Endothelial cell of umbilical vein (primary cell): ENCODE results near the gene BCO2. TPM values are rescaled to one million over a fixed set of nuclear protein-coding genes. Genes with fewer than 3 reads are reported as not detected.
A peak's percentile ranks its signal among the peaks of the same experiment; 100 is the strongest.

Source experiments
- BruUV-seq: library from RNA; stranded (reverse); fragments of 400-500 nt; replicated peaks from 2 replicates; lab custom pipeline; 2021; lab: Mats Ljungman, UMichigan
- CTCF ChIA-PET: fragments of 300-600, 350-600 bp; sonication (Branson Sonifier 250); formaldehyde crosslinking; loops from one replicate; lab custom pipeline; 2021; ENCODE audit warnings: antibody characterized with exemption, inconsistent platforms; lab: Charles Lee
- POLR2A ChIA-PET: fragments of 300-600, 350-600 bp; sonication (Branson Sonifier 250); formaldehyde crosslinking; loops from one replicate; lab custom pipeline; 2021; ENCODE audit warnings: antibody characterized with exemption, inconsistent platforms; lab: Charles Lee
- DNase-seq: peaks from one replicate; pipeline ENCODE4 v3.0.0-alpha.2; 2011; ENCODE audit warnings: low read depth, low spot score
- FAIRE-seq: peaks from 2 replicates; lab custom pipeline; 2011; peaks lifted over from hg19 to GRCh38; lab: Jason Lieb, UNC
- H2AFZ ChIP-seq: 2 replicates; pipeline ENCODE4 v1.6.0; 2012; ENCODE audit warnings: low read depth, low read length, control low read depth, inconsistent platforms
- H3K27ac ChIP-seq: 2 replicates; pipeline ENCODE4 v1.5.1; 2011; ENCODE audit warnings: low read depth, mild to moderate bottlenecking, control low read depth, low read length, moderate library complexity; ENCODE audit not compliant: insufficient read depth
- H3K27me3 ChIP-seq, 2 experiments: 2 replicates each; pipeline versions ENCODE4 v1.6.0 to v1.6.1; 2011; ENCODE audit warnings: low read length in 2 of 2, mixed read lengths in 1 of 2; ENCODE audit not compliant: control insufficient read depth in 2 of 2, insufficient read depth in 2 of 2
- H3K36me3 ChIP-seq, 2 experiments: 2 replicates in 1 of 2; 3 replicates in 1 of 2; pipeline ENCODE4 v1.5.1; 2011; ENCODE audit warnings: low read length in 2 of 2, mild to moderate bottlenecking in 1 of 2, moderate library complexity in 1 of 2; ENCODE audit not compliant: control insufficient read depth in 2 of 2, insufficient read depth in 2 of 2; ENCODE audit errors: extremely low read depth in 1 of 2
- H3K4me1 ChIP-seq: 3 replicates; pipeline ENCODE4 v1.5.1; 2011; ENCODE audit warnings: mild to moderate bottlenecking, low read length; ENCODE audit not compliant: control insufficient read depth, insufficient read depth; ENCODE audit errors: extremely low read depth
- H3K4me2 ChIP-seq: 2 replicates; pipeline ENCODE4 v1.6.1; 2011; ENCODE audit warnings: low read length, control low read depth, mixed read lengths; ENCODE audit not compliant: insufficient read depth
- H3K4me3 ChIP-seq, 3 experiments: fragments of 200-600 bp in 1 of 3; sonication (generic), shearing (Covaris generic) in 1 of 3; replicated peaks in 1 of 3; 2 replicates each; pipeline ENCODE4 v1.5.1; 2011 to 2016; ENCODE audit warnings: control low read depth in 3 of 3, low read length in 3 of 3, mild to moderate bottlenecking in 2 of 3, inconsistent platforms in 1 of 3, low read depth in 1 of 3, moderate library complexity in 1 of 3; ENCODE audit not compliant: insufficient read depth in 1 of 3
- H3K79me2 ChIP-seq: 2 replicates; pipeline ENCODE4 v1.6.0; 2012; ENCODE audit warnings: low read length, inconsistent platforms; ENCODE audit not compliant: control insufficient read depth, insufficient read depth
- H3K9ac ChIP-seq: replicated peaks from 2 replicates; pipeline ENCODE3; 2011; ENCODE audit warnings: low read length, control low read depth; ENCODE audit not compliant: insufficient read depth; ENCODE audit errors: extremely low read depth
- H3K9me1 ChIP-seq: replicated peaks from 3 replicates; pipeline ENCODE4 v1.6.0; 2011; ENCODE audit warnings: mild to moderate bottlenecking, low read length; ENCODE audit not compliant: control insufficient read depth, insufficient read depth; ENCODE audit errors: extremely low read depth
- H3K9me3 ChIP-seq: replicated peaks from 2 replicates; pipeline ENCODE4 v1.5.1; 2012; ENCODE audit warnings: low read length, inconsistent platforms; ENCODE audit not compliant: control insufficient read depth, insufficient read depth
- H4K20me1 ChIP-seq: replicated peaks from 2 replicates; pipeline ENCODE3; 2011; ENCODE audit warnings: mild to moderate bottlenecking, low read length; ENCODE audit not compliant: control insufficient read depth, insufficient read depth; ENCODE audit errors: extremely low read depth
- EZH2 ChIP-seq: IDR thresholded peaks from 2 replicates; pipeline ENCODE4 v1.6.1; 2012; ENCODE audit warnings: borderline replicate concordance, low read depth, mild to moderate bottlenecking, moderate library complexity, low read length, inconsistent platforms; ENCODE audit not compliant: severe bottlenecking
- FOS ChIP-seq: IDR thresholded peaks from 2 replicates; pipeline ENCODE4 v1.6.1; 2011; ENCODE audit warnings: mild to moderate bottlenecking, low read length, moderate library complexity, borderline replicate concordance; ENCODE audit not compliant: insufficient read depth
- GATA2 ChIP-seq: IDR thresholded peaks from 2 replicates; pipeline ENCODE4 v1.7.0; 2011; ENCODE audit warnings: low read depth, mild to moderate bottlenecking, moderate library complexity, mixed read lengths, low read length; ENCODE audit not compliant: insufficient read length, insufficient read depth
- JUN ChIP-seq: IDR thresholded peaks from 2 replicates; pipeline ENCODE4 v1.6.1; 2011; ENCODE audit warnings: borderline replicate concordance, low read depth; ENCODE audit not compliant: insufficient read length, insufficient read depth
- MYC ChIP-seq: IDR thresholded peaks from one replicate; pipeline ENCODE4 v1.6.1; 2011; ENCODE audit warnings: mild to moderate bottlenecking, low read depth, low read length
- POLR2A ChIP-seq: IDR thresholded peaks from 2 replicates; pipeline ENCODE4 v1.6.1; 2012; ENCODE audit warnings: low read depth, mild to moderate bottlenecking, control low read depth, low read length
- POLR2AphosphoS5 ChIP-seq: IDR thresholded peaks from 2 replicates; pipeline ENCODE4 v1.6.1; 2012; ENCODE audit warnings: low read depth, mild to moderate bottlenecking, control low read depth, low read length, moderate library complexity; ENCODE audit not compliant: insufficient read depth
- dilution Hi-C: fragments of 300-500 bp; cut with MboI; formaldehyde crosslinking; loops from one replicate; pipeline ENCODE4 v1.15.0; 2019; ENCODE audit warnings: low sequenced_read_pairs; ENCODE audit not compliant: extremely low pct_ligation_motif_present
- intact Hi-C: fragments of 100-400 bp; cut with micrococcal nuclease; formaldehyde crosslinking; loops from one replicate; pipeline ENCODE4 v1.10.0; 2022
- polyA plus RNA-seq, 4 experiments: library from polyadenylated mRNA; depleted of rRNA in 3 of 4; stranded (reverse) in 3 of 4; unstranded in 1 of 4; fragments of >200 nt; gene quantifications; 2 replicates each; pipeline versions ENCODE4 v1.2.1 to v1.2.3, GENCODE V29; 2011 to 2012; ENCODE audit warnings: missing spikeins in 1 of 4
- total RNA-seq: library from RNA; stranded (reverse); gene quantifications from 2 replicates; pipeline ENCODE4 v1.2.3, GENCODE V29; 2021
- TF ChIP-seq, protein P1 (sequence below), 2 donors: IDR thresholded peaks; 1 replicate in 1 of 2; 2 replicates in 1 of 2; pipeline ENCODE4 v1.5.1; 2011; ENCODE audit warnings: low read length in 2 of 2, mild to moderate bottlenecking in 2 of 2, moderate library complexity in 2 of 2, control low read depth in 1 of 2, inconsistent platforms in 1 of 2, low read depth in 1 of 2; ENCODE audit not compliant: insufficient read depth in 1 of 2; ENCODE audit errors: extremely low read depth in 1 of 2
- TF ChIP-seq, protein P2 (sequence below): IDR thresholded peaks from 2 replicates; pipeline ENCODE4 v1.6.1; 2011; ENCODE audit not compliant: insufficient read depth, insufficient read length

Gene BCO2
- total and polyA plus RNA-seq, 2 donors (not counting 3 experiments of a cell fraction or from before 2014, with no cell fraction given), result 0.58 to 1.9 TPM

DNA sequence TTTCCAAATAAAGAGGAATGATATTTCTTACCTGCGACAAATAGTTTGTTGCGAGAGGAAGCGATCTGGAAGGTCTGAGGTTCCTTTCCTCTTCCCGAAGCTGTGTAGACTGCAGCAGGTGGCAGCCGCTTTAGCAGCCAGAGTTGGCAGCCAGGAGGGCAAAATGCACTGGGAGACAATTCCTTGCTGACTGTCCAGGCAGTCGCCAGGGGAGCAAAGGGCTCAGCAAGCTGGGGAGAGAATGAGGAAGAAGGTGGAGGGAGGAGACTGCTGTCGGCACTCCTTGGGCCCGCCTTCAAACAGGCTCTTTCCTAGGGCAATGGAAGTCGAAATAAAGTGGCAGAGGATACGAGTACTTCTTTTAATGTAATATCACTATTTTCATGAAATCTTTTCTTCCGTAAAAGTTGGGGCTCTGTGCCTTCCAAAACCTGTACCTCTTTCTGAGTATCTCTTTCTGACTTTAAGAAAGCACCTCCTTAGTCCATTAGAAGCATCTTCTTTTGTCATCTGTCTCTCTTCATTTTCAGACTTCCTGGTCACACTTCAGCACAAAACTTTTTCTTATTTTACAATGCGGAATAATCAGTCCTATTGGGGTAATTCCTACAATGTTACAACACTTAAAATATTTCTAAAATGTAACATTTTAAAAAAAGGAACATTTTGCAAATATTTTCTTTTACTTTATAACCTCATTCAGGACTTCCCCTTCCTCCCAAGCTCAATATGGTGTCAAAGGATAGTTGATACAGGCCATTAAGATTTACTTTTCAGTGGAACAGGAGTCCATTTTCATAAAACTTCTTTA, 11.2 kb upstream of the BCO2 start, which contains the start of gene IL18:
IL18 (minus strand) TSS at position 220 of the 811 bp plus-strand sequence. CDS start 9,041 bp downstream, outside the sequence.
- peak within 1 kb of the TSS; percentile 19 for H3K27ac ChIP-seq
- no peak for DNase-seq
- no peak within 1 kb of the TSS for H2AFZ ChIP-seq
- peak within 1 kb of the TSS; percentile 42 for H3K4me2 ChIP-seq
- dilution Hi-C loops (no loop called here), intact Hi-C loops (loop anchor here (2.0 kb wide), 1 partner anchor 43 kb away; no protein-coding TSS in a partner anchor)
- BruUV-seq, result no TSS peak
- H3K36me3 ChIP-seq, result no peaks in the 10 kb centered on the region
- no peaks in the 10 kb centered on the region for H4K20me1 ChIP-seq
- H3K4me3 ChIP-seq, result peak within 1 kb of the TSS in 1 of 3 experiments; percentile 20
- no peak within 1 kb of the TSS for H3K9ac ChIP-seq
- H3K9me3 ChIP-seq, result no peaks in the 10 kb centered on the region
- H3K4me1 ChIP-seq, result peaks cover 11% of the 10 kb centered on the region
- H3K9me1 ChIP-seq, result no peaks in the 10 kb centered on the region
- H3K27me3 ChIP-seq, result no peaks in the 10 kb centered on the region
- POLR2A ChIA-PET, result no interaction called here
- H3K79me2 ChIP-seq, result no peaks in the 10 kb centered on the region
- TF ChIP-seq POLR2AphosphoS5 (no peak), FOS (no peak), JUN (no peak), EZH2 (no peak), MYC (no peak), POLR2A (no peak), GATA2 (no peak)
- TF ChIP-seq, protein P1, sequence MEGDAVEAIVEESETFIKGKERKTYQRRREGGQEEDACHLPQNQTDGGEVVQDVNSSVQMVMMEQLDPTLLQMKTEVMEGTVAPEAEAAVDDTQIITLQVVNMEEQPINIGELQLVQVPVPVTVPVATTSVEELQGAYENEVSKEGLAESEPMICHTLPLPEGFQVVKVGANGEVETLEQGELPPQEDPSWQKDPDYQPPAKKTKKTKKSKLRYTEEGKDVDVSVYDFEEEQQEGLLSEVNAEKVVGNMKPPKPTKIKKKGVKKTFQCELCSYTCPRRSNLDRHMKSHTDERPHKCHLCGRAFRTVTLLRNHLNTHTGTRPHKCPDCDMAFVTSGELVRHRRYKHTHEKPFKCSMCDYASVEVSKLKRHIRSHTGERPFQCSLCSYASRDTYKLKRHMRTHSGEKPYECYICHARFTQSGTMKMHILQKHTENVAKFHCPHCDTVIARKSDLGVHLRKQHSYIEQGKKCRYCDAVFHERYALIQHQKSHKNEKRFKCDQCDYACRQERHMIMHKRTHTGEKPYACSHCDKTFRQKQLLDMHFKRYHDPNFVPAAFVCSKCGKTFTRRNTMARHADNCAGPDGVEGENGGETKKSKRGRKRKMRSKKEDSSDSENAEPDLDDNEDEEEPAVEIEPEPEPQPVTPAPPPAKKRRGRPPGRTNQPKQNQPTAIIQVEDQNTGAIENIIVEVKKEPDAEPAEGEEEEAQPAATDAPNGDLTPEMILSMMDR (IDR thresholded peaks at IDR 0.05; ENCODE audit: extremely low read depth in 1 of 2, insufficient read depth in 1 of 2, low read depth in 1 of 2, low read length in 2 of 2), result no peak
- TF ChIP-seq, protein P2, sequence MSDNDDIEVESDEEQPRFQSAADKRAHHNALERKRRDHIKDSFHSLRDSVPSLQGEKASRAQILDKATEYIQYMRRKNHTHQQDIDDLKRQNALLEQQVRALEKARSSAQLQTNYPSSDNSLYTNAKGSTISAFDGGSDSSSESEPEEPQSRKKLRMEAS, result no peak
- no peak for FAIRE-seq
- CTCF ChIA-PET, result interaction anchor here (0.8 to 3.4 kb wide), 5 partner anchors 12 to 51 kb away, joined by 3 to 13 read pairs (median 7); partner anchors contain the start of gene BCO2
